ENCODE results near the gene LDB2.
A peak's percentile ranks its signal among the peaks of the same experiment; 100 is the strongest.
"Not testable (repeated sequence)": the region's sequence is repeated elsewhere in the genome, so short reads cannot be mapped to it uniquely, and the experiment has no call there.

LDB2 gene

GRCh38 chr4:16897991-16898827, at the start of gene LDB2:
Gene LDB2, minus strand, starts transcription at chr4:16898645.
- no peak for DNase-seq

DNA sequence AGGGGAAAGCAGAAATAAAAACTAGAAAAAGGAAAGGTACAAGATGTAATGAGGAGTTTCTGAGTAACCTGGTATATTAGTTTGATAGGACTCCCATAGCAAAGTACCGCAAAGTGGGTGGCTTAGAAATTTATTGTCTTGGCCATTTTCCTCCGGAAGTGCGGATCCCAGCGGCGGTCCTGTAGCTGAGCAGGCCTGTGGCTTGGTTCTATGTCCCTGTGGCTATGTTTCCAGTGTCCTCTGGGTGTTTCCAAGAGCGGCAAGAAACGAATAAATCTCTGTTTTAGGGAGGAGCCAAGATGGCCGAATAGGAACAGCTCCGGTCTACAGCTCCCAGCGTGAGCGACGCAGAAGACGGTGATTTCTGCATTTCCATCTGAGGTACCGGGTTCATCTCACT, 44.0 kb upstream of the LDB2 start:
- no peak for DNase-seq

GRCh38 chr4:16939178-16939577, 40.7 kb upstream of the LDB2 start:
- no peak for DNase-seq

DNA sequence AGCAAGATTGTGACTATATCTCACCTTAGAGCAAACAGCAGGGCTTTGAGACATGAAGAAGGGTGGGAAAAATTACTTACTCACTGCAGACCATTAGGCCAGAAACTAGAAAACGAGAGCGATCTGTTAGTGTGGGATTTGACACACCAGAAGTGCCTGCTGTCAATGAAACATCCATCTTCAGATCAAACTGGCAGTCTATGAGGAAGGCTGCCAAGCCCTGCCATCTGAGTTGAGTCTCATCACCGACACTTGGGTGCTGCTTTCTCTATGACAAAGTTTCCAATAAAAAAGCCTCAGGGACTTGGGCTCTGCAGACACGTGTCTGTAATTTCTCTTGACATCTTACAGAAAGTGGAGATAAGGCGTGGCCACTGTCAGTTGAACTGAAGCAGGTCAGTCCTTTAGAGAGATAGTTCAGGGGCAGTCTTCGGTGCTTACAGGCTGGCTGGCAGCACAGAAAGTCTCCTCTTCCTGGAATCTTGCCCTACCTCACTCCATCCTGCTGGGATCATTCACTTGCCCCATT, 40.1 kb upstream of the LDB2 start:
- no peak for DNase-seq

- DNase-seq, result no peak
Observed at GRCh38 chr4:16931339-16932305, 33.2 kb upstream of the LDB2 start.

DNA sequence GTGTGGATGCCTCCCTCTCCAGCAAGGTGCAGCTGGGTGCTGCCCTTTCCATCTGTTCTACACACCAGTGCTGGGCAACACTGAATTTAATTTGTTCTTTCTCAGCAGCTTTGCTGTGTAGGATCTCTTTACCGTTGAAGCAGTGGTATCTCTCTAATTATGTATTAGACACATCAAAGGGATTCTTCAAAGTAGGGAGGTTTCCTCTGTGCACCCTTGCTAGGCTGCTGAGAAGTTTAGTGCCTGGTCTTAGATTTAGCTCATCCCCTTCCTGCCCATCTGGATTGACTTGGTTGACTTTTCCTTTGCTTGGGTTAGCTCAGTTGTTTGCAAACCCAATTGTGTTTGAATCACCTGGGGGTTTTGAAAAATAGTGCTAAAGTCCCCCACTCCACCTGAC, 27.8 kb upstream of the LDB2 start:
- no peak for DNase-seq

DNA sequence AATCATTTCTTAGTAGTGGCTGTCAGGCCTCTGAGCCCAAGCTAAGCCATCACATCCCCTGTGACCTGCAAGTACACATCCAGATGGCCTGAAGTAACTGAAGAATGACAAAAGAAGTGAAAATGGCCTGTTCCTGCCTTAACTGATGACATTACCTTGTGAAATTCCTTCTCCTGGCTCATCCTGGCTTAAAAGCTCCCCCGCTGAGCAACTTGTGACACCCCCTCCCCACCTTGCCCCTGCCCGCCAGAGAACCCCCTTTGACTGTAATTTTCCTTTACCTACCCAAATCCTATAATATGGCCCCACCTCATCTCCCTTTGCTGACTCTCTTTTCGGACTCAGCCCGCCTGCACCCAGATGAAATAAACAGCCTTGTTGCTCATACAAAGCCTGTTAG, 20.3 kb upstream of the LDB2 start:
- DNase-seq, result not testable (repeated sequence)

- DNase-seq, result peak; percentile 72
Observed at GRCh38 chr4:16916719-16917337, 18.4 kb upstream of the LDB2 start.

DNA sequence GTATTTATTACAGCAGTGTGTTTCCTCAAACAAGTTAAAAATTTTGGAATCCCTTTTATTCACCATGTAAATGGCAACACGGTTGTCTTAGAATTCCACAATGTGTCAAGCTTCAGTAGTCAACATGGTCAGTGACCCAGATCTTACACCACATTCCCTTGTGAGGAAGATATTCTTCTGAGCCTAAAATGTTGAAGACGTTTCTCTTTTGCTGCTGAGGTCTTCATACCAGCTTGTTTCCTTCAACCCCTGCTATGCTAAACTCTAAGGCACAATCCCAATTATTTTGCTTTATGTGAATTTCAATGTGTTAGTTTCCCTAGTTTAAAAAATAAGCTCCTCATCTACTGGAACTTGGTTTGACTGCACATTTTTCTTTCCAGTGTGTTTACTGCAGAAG, 17.6 kb upstream of the LDB2 start:
- no peak for DNase-seq

DNA sequence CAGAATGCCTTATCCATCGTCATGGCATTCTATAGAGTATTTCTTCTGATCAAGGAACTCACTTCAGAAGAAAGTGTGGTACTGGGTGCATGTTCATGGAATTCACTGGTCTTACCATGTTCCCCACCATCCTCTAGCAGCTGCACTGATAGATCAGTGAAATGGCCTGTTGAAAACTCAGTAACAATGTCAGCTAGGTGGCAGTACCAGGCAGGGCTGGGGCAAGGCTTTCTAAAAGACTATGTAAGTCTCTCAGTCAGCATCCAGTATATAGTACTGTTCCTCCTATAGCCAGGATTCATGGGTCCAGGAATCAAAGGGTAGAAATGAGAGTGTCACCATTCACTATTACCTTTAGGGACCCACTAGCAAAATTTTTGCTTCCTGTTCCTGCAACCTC, 15.8 kb upstream of the LDB2 start:
- DNase-seq, result no peak

DNA sequence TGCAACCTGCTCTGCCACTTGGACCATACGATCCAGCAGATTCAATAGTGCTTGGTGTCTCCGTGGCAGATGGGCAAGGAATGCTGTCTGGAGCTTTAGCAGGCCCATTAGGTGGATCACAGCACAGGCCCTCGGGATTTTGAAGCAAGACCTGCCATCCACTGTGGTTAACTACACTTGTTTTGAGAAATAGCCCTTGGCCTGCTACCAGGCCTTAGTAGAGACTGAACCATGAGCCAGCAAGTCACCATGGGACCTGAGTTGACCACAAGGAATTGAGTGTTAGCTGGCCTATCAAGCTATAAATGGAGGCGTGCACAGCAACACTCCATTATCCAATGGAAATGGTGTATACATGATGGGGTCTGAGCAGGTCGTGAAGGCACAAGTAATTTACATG, 14.5 kb upstream of the LDB2 start:
- no peak for DNase-seq

DNA sequence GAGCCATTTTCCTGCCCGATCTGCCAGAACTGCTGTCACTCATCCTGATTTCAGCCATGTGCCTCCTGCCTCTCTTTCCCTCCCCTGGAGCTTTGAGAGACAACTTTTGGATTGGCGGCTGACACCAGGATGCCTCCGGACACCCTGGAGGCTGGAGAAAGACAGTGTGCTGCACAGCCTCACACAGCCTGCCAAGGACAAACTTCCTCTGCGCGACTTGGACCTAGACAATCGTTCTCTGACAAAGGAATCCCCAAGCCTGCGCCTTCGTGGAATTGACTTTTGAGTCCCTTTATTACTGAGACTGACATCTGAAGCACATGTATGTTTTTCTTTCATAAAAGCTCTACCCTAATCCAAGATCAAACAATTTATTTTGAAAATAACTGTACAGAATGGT, 10.8 kb upstream of the LDB2 start:
- no peak for DNase-seq

DNA sequence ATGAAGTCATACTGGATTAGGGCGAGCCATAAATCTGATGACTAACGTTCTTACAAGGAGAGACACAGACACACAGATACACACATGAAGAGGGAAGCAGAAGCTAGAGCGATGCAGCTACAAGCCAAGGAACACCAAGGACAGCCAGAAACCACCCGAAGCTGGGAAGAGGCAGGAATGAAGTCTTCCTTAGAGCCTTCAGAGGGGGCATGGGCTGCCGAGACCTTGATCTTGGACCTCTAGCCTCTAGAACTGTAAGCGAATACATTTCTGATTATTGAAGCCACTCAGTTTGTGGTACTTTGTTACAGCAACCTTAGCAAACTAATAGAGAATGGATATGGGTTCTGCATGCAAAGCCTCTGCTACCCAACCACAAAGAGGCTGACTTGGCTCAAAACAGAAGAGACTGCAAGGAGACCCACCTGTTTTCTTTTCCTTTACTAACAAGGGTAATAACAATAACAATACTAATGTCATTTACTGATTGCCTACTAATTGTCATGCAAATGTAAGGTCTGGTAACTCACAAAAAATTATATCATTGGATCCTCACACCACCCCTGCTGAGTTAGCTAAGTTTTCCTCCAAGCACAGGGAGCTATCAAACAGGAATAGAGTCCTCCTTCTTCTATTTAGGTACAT, 10.1 kb upstream of the LDB2 start:
- DNase-seq, result no peak

- no peak for DNase-seq
Observed at GRCh38 chr4:16900325-16900724, 1.9 kb upstream of the LDB2 start.

GRCh38 chr4:16896881-16897750, 1.3 kb downstream of the LDB2 start:
- no peak for DNase-seq

DNA sequence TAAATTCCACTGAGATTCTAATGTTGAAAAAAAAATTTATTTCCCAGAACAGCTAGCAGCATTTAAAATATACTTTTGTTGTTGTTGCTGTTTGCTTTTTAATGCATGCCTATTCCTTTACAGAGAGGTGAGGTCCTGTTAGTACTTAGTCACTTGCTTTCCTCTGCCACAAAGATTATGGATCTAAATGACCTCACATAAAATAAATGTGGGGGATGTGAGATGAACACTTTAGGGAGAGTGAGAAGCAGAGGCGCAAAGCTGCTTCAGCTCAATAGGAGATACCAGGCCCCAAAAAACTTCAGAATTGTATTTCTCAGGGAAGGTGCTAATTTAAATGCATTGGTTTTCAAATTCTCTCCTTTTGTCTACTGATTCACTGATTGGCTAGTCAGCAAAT, 4.0 kb downstream of the LDB2 start:
- no peak for DNase-seq

- no peak for DNase-seq
Observed at GRCh38 chr4:16893141-16893651, 5.2 kb downstream of the LDB2 start.

GRCh38 chr4:16890651-16891050, 7.8 kb downstream of the LDB2 start:
- DNase-seq, result no peak

GRCh38 chr4:16889945-16890344, 8.5 kb downstream of the LDB2 start:
- DNase-seq, result no peak

- DNase-seq, result no peak
Observed at GRCh38 chr4:16887887-16888286, 10.6 kb downstream of the LDB2 start.

DNA sequence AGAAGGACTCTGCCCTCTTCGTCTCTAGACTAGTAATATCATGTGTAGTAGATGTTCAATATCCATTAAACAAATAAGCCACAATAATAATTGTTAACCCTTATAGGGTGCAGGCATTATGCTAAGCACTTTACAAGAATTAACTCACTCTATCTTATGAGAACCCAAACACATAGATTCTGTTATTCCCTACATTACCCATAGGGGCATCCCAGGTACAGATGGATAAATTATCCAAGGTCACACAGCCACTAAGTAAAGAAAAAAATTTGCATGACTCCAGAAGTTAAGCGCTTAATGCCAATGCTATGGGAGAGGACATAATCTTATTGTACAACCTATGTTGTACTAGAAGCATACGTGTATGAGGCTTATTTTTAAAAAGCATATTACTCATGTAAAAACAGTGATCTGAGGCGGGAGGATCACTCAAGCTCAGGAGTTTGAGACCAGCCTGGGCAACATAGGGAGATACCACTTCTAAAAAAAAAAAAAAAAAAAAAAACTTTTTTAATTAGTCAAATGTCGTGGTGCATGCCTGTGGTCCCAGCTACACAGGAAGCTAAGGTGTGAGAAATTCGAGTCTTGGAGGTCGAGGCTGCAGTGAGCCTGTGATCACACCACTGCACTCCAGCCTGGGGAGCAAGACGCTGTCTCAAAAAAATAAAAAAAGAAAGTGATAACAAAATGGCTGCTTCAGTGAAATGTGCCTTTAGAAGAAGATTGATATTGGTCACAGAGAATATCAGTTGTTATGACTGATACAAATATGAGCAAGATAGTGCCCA, 13.6 kb downstream of the LDB2 start:
- DNase-seq, result no peak
